ENCODE measurements around the gene ARIH1.

Gene ARIH1

DNA sequence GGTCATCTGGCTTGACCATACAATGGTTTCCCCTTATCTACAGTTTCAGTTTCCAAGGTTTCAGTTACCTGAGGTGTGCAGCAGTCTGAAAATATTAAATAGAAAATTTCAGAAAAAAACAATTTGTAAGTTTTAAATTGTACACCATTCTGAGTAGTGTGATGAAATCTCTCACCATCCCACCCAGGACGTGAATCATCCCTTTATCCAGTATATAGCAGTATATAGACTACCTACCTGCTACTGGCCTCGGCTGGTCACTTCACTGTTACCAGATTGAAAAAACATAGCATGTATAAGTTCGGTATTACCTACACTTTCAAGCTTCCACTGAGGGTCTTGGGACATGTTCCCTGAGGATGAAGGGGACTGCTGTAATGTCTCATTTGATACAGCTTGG, 12.0 kb downstream of the ARIH1 start:
- in situ Hi-C loops (cut with HindIII; ENCODE audit: low sequenced_read_pairs) = no loop called here

DNA sequence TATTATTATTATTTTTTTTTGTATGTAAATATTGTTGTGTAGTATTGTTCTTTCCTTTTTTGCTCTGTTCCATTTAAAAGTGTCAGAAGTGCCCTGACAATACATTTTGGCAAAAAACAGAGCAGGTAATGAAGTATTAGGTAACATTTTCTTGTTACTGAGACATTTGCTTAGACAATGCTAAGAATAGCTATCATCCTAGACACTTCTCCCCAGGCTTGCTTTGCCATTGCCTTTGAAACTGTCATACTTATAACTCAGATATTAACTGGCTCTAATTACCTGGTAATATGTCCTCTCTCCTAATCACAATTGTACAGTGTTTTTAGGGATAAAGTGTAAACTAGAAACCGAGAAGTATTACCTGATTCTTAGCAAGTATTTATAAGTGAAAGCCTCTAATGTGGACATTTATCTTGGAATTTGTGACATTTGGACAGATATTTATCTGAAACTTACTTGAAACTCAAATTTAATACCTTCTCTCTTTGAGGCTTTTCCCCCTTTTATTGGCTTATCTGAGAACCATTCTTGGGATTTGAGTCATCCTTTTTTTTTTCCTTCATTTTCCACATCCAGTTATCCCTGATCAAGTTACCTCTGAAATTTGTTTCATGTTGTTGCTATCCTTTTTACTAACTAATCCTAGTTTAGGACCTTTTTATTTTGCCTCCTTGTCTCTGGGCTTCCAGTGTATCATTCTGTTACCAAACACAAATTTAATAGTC, 13.1 kb downstream of the ARIH1 start:
- in situ Hi-C loops (cut with HindIII; ENCODE audit: low sequenced_read_pairs) = no loop called here

DNA sequence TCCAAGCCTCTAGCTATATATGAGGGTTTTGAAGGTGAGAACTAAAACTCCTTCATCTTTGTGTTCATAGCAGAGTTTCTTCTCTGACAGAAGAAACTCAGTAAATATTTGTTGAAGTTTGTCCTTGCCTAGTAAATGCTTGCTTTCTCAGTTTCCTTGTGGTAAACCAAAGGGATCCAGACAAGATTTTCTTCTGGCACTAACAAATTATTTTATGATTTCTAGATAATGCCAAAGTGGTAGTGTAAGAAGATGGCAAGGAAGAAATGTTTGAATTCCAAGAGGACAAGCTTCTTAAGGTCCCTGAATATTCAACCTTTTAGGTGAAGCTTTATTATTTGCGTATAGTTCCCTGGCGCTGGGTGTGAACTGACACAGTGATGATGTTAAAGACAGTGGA, 14.4 kb downstream of the ARIH1 start:
- in situ Hi-C loops (cut with HindIII; ENCODE audit: low sequenced_read_pairs) = no loop called here

DNA sequence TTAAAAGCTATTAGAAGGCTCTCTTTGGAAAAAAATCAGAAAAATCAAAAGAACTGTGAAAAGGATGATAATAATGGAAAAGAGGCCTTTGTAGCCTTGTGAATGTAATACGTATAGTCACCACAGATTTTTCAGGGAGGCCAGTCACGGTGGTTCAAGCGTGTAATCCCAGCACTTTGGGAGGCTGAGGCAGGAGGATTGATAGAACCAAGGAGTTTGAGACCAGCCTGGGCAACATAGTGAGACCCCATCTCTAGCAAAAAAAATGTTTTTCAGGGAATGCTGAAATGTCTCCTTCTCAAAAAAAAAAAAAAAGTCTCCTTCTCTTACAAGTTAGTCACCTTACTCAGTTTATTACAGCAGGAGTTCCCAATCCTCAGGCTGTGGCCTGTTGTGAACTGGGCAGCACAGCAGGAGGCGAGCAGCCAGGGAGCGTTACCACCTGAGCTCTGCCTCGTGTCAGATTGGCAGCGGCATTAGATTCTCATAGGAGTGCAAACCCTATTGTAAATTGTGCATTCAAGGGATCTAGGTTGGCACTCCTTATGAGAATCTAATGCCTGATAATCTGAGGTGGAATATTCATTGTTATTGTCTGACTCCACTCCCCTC, 15.9 kb downstream of the ARIH1 start:
- in situ Hi-C loops (cut with HindIII; ENCODE audit: low sequenced_read_pairs) = no loop called here

DNA sequence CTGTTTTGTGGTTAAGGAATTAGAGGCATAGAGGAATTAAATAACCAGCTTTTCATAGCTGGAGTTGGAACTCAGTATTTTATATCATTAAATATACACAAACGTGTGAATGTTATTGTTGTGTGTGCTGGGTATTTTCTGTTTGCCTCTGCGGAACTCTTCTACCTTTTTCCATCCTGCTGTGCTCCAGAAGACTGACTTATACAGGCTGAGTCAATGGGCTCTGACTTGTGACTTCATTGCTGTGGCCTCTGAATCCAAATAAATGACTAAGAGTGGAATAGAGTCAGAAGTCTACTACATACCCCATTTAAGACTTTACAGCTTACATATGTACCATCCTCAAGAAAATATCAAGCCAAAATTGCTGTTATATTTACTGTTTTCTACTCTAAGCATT, 17.6 kb downstream of the ARIH1 start:
- in situ Hi-C loops (cut with HindIII; ENCODE audit: low sequenced_read_pairs) = no loop called here

DNA sequence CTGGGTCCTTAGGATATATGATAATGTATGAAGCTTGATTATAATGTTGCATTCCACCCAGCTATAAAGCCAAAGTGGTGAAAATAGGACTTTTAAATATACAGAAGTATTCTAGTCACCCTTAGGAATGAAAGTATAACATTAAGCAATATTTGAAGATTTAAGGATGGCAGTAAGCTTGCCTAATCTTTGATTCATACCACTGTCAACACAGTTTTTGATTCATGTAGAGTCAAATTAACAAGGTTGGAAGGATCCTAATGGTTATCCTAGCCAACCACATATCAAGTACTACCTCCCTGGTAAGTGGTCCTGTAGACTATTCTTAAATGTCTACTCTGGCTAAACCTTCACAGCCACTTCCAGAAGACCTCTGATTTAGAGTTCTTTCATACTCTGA, 18.6 kb downstream of the ARIH1 start:
- in situ Hi-C loops (cut with HindIII; ENCODE audit: low sequenced_read_pairs) = no loop called here

DNA sequence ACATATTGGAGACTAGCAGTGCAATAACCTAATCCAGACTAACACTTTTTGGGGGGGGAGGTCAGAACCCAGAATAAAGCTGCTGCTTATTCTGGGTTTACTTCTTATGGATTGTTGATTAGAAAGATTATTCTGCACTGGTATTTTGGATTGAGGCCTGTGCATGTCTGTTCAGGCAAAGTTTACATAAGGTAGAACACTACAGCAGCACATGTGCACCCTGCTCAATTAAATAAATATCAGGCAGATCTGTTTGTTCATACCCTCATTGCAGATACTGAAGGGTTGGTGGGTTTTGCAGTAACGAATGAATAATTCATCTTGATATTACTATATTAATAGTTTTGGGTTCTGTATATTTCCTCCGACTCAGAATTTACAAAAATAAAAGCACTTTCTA, 19.1 kb downstream of the ARIH1 start:
- in situ Hi-C loops (cut with HindIII; ENCODE audit: low sequenced_read_pairs) = no loop called here

DNA sequence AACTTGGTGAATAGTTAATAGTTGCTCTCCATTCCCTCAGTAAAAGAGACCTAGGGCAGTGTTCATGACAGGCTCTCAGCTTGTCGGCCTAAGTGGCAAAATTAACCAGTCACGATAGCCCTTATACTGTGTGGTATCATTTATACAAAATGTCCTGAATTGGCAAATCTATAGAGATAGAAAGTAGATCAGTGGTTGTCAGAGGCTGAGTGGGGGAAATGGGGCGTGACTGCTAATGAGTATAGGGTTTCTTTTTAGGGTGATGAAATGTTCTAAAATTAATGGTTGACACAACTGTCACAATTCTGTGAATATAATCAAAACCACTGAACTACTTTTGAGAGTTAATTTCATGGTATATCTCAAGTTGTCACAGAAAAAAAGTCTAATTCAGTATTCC, 20.9 kb downstream of the ARIH1 start:
- in situ Hi-C loops (cut with HindIII; ENCODE audit: low sequenced_read_pairs) = no loop called here

DNA sequence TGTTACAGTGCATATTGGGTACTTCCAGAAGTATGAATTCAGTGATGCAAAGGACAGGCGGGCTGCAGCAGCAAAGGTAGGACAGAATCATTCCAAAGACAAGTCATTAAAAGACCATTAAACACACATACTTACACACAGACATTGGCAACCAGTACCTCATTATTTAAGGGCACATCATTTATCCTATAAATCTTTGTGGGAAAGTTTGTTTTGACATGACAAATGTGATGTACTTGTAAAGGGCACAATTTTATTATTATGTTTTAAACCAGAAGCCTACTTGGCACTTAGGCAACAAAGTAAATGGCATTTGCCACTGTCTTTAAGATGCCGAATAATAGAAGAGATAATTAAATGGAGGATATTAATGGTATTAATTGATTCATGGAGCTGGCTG, 22.7 kb downstream of the ARIH1 start:
- in situ Hi-C loops (cut with HindIII; ENCODE audit: low sequenced_read_pairs) = no loop called here

DNA sequence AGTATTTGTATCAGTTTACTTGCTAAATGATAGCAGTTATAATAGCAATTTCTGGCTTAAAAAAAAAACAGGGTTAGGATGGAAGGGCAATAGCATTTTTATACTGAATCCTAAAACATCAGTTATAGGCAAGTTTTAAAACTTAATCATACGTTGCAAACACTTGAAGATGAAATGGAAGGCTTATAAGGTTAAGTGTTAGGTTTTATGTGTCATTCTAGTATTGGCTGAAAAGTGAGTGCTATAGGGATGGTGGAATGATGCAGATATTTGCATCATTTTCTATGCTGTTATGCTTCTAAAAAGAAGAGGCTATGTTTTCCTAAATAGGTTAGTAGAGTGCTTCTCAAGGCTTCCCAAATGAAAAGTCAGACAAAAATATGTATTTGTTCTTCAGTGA, 23.3 kb downstream of the ARIH1 start:
- in situ Hi-C loops (cut with HindIII; ENCODE audit: low sequenced_read_pairs) = no loop called here

DNA sequence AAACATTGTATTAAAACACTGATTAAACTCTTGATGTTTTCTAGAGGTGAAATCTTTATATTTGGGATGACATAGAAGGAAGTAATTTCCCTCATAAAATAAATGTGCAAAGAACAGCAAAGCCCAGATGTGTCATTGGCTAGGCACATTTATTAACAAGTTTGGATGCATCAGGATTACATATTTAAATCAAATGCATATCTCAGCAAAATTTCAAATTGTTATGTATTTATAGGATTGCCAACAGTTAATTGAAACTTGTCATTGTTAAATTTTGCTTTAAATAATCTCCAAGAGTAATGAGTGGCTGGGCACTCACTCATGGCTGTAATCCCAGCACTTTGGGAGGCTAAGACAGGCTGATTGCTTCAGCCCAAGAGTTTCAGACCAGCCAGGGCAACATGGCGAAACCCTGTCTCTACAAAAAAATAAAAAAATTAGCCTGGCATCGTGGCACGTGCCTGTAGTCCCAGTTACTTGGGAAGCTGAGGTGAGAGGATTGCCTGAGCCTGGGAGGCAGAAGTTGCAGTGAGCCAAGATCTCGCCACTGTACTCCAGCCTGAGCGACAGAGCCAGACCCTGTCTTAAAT, 28.2 kb downstream of the ARIH1 start:
- in situ Hi-C loops (cut with HindIII; ENCODE audit: low sequenced_read_pairs) = loop anchor here (5.0 kb wide), 1 partner anchor 35 kb away; no protein-coding TSS in a partner anchor

DNA sequence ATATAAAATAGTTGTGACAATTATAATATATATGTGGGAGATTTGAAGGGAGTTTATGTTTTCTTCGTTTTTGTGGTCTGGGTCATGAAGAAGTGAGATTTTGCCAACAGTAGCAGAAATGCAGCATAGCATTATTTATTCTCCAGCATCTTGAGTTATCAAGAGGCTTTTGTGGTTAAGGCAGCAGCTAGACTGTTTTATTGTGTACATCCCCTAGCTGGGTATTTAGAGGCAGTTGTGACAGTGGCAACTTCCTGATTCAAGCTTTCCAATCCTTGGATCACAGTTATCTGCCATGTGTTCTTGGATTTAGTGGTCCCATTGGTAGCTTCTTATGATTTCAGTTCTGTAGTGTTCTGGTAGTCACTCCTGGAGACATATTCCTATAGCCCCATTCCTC, 29.0 kb downstream of the ARIH1 start:
- in situ Hi-C loops (cut with HindIII; ENCODE audit: low sequenced_read_pairs) = loop anchor here (5.0 kb wide), 1 partner anchor 34 kb away; no protein-coding TSS in a partner anchor

DNA sequence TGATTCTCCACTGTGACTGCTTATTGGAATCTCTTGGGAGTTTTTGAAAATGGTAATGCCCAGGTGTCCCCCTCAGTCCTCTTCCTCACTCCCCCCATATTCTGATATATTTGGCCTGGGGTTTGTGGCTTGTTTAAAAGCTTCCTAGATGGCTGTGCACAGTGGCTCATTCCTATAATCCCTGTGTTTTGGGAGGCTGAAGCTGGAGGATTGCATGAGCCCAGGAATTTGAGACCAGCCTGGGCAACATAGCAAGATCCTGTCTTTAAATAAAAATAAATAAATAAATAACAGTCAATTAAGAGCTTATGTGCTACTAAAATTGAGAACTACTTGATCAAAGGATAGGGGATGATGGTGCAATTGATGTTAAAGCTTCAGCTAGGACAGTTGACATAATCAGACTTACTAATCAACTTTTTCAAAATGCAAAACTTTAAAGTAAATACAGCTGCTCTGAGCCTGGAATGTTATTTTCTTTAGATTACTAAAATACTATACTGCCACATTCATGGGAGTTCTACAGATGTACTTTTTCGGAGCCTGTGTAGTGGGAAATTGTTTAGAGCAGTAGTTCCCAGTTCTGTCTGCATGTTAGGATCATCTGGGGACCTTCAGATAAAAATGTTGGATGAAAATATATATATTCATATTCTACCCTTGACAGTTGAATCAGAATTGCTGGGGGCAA, 33.4 kb downstream of the ARIH1 start:
- in situ Hi-C loops (cut with HindIII; ENCODE audit: low sequenced_read_pairs) = no loop called here

DNA sequence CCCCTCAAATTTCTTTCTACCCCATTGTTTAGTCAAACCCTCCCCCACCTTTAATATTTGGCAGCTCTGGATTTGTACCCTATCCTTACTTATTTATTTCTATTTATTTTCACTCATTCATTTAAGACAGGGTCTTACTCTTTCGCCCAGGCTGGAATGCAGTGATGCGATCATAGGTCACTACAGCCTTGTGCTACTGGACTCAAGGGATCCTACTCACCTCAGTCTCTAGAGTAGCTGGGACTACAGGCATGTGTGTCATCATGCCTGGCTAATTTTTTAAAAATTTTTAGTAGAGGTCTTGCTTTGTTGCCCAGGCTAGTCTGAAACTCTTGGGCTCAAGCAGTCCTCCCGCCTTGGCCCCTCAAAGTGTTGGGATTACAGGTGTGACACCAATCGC, 35.4 kb downstream of the ARIH1 start:
- in situ Hi-C loops (cut with HindIII; ENCODE audit: low sequenced_read_pairs) = no loop called here

DNA sequence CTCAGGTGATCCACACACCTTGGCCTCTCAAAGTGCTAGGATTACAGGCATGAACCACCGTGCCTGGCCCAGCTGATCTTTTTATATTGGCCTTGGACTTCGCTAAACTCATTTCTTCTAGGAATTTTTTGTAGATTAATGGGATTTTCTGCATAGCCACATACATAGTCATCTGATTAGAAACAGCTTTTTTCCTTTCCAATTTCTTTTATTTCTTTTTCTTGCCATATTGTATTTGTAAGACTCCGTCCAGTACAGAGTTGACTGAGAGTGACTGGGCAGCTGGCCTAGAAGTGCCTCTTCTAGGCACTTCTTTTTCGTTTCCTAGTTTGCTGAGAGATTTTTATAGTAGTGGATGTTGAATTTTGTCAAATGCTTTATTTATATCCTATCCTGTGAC, 37.4 kb downstream of the ARIH1 start:
- in situ Hi-C loops (cut with HindIII; ENCODE audit: low sequenced_read_pairs) = no loop called here

DNA sequence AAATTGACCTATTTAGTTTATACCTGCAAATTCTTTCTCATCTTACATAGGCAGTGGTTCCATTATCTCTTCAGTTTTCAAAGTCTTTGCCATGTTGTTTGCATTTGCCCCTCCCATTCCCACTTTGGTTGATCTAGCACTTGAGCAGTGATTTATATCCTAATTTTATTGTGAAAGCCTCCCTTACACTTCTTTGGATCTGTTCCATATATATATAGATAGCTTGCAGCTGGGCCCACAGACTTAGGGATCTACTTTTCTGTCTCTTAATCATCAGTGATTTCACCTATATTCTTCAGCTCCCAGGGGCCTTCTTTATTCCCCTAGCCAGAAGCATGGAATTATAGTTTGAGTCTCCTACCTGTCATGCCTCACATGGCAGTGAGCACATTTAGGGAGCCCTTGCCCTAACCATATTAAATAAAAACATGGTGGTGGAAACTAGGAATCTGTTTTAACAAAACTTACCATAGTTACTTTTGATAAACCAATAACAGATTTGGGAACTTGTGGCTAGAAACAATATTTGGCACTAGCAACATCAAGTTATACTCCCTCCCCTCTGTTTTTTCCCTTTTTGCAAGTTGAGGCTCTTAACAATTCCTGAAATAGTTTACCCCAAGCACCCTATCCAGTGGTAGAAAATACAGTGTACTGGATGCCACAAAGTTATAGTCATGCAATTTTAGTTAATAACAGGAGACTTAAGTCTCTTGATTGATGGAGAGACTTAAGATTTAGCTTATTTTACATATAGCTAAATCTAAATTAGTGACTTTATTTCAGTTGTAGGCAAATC, 41.7 kb downstream of the ARIH1 start:
- in situ Hi-C loops (cut with HindIII; ENCODE audit: low sequenced_read_pairs) = no loop called here

DNA sequence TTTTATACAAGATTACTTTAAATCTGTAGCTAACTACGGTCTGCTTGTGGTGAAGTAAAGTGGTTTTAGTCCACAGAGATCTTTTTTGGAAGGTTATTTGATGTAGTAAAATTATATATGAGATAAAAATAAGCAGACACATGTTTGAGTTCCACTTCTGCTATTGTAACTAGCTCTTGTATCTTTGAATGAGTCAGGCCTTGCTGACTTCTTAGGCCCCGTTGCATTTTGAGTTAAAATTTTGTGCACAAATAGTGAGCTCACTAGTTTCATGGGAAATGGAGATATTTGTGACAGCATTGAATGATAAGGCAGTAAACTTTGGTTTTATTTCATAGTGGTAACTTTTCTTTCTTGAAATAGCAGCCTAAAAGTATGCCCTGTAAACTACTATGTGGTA, 42.6 kb downstream of the ARIH1 start:
- in situ Hi-C loops (cut with HindIII; ENCODE audit: low sequenced_read_pairs) = no loop called here

DNA sequence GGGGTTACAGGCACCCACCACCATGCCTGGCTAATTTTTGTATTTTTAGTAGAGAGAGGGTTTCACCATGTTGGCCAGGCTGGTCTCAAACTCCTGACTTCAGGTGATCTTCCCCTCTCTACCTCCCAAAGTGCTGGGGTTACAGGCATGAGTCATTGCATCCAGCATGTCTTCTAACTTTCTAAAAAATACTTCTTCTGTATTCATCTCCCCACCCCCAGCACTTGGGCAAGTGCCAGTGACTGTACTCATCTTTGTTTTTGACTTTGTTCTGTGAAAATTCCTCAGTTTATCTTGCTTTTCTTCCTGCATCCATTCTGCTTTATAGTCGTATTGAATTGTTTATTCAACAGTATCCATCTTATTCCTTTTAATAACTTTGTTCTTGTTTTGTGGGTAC, 47.6 kb downstream of the ARIH1 start:
- in situ Hi-C loops (cut with HindIII; ENCODE audit: low sequenced_read_pairs) = no loop called here

DNA sequence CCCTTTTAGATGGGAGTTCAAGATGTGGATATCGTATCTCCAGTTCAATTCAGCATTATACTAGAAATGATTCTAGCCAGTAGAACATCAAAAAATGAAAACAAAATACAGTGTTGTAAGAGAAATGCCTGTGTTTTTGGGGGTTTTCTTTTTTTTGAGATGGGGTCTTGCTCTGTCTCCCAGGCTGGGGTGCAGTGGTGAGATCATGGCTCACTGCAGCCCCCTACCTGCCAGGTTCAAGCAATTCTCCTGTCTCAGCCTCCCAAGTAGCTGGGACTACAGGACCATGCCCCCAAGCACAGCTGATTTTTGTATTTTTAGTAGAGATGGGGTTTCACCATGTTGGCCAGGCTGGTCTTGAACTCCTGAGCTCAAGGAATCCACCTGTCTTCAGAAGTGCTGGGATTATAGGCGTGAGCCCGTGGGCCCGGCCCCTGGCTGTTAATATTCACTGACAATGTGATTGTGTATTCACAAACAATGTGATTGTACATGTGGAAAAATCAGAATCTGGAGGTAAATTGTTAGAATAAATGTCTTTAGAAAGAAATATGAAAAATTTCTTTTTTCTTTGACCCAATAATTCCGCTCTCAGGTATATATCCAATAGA, 59.0 kb downstream of the ARIH1 start:
- in situ Hi-C loops (cut with HindIII; ENCODE audit: low sequenced_read_pairs) = no loop called here

DNA sequence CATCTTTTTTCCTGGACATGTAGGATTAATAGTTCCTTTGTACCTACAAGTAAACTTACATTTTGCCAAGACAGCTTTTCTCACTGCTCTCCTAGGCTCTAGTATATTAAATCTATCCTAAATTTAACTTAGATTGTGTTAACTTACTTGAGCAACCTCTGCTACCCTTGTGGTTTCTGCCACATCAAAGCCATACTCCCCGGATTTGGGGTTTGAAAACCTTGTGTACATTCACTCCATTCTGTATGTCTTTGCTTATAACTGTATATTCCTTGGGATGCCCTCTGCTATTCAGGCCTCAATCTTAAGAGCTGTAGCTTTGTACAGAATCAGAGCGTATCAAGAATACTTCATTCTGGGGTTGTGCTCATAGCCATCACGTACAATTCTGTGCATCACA, 60.4 kb downstream of the ARIH1 start:
- in situ Hi-C loops (cut with HindIII; ENCODE audit: low sequenced_read_pairs) = no loop called here

DNA sequence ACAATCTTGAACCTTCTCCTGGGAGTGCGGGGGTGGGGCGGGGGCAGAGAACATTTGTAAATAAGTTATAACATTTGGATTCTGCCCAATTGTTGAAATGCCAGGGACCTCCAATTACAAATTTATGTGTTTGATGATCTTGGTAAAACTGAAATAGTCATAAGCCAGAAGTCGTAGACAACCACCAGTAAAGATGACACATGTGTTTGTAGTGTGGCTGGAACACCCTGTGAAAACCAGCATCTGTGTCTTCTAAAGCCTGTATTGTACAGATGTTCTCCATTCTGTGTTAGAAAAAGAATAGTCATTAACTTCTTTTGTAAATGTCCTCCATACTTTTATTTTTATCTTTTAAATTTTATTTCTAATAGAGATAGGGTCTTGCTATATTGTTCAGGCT, 61.8 kb downstream of the ARIH1 start:
- in situ Hi-C loops (cut with HindIII; ENCODE audit: low sequenced_read_pairs) = loop anchor here (5.0 kb wide), 1 partner anchor 34 kb away; no protein-coding TSS in a partner anchor

Measured in endothelial cell of hepatic sinusoid (primary cell).